Left kidney (tissue), 8 donors: ENCODE measurements around the gene NSFL1C. TPM values are rescaled to one million over a fixed set of nuclear protein-coding genes. Genes with fewer than 3 reads are reported as not detected.
A peak's percentile ranks its signal among the peaks of the same experiment; 100 is the strongest.
"Not testable (repeated sequence)": the region's sequence is repeated elsewhere in the genome, so short reads cannot be mapped to it uniquely, and the experiment has no call there.

Source experiments
- DNase-seq: peaks from one replicate; pipeline ENCODE4 v3.0.0-alpha.2; 2013
- long read RNA-seq, 8 donors: transcript quantifications; one replicate each; lab custom pipeline, GENCODE V29; 2026
- polyA plus RNA-seq: library from polyadenylated mRNA; unstranded; fragments of 120-200 nt; gene quantifications from one replicate; pipeline ENCODE4 v1.2.1, GENCODE V29; 2013; ENCODE audit not compliant: insufficient read length

The NSFL1C gene
- polyA plus RNA-seq: 104 TPM
- long read RNA-seq, donor 1, transcript NSFL1C-201 (9 exons, 3,568 nt): major isoform, 27 of 39 reads
- long read RNA-seq, donor 1, partial matches to known transcripts: 7 of 39 reads
- long read RNA-seq, donor 1, other reads (novel, unspliced or antisense): 0 of 39 reads
- long read RNA-seq, donor 2, transcript NSFL1C-201 (9 exons, 3,568 nt): major isoform, 19 of 29 reads
- long read RNA-seq, donor 2, partial matches to known transcripts: 7 of 29 reads
- long read RNA-seq, donor 2, other reads (novel, unspliced or antisense): 0 of 29 reads
- long read RNA-seq, donor 3, transcript NSFL1C-201 (9 exons, 3,568 nt): major isoform, 13 of 33 reads
- long read RNA-seq, donor 3, partial matches to known transcripts: 16 of 33 reads
- long read RNA-seq, donor 3, other reads (novel, unspliced or antisense): 0 of 33 reads
- long read RNA-seq, donor 4, partial matches to known transcripts: 0 of 6 reads
- long read RNA-seq, donor 4, other reads (novel, unspliced or antisense): 0 of 6 reads
- long read RNA-seq, donor 5, transcript NSFL1C-201 (9 exons, 3,568 nt): major isoform, 43 of 72 reads
- long read RNA-seq, donor 5, partial matches to known transcripts: 15 of 72 reads
- long read RNA-seq, donor 5, other reads (novel, unspliced or antisense): 8 of 72 reads
- long read RNA-seq, donor 6, transcript NSFL1C-201 (9 exons, 3,568 nt): major isoform, 19 of 33 reads
- long read RNA-seq, donor 6, partial matches to known transcripts: 5 of 33 reads
- long read RNA-seq, donor 6, other reads (novel, unspliced or antisense): 7 of 33 reads
- long read RNA-seq, donor 7, transcript NSFL1C-201 (9 exons, 3,568 nt): major isoform, 25 of 48 reads
- long read RNA-seq, donor 7, partial matches to known transcripts: 17 of 48 reads
- long read RNA-seq, donor 7, other reads (novel, unspliced or antisense): 0 of 48 reads
- long read RNA-seq, donor 8, transcript NSFL1C-201 (9 exons, 3,568 nt): major isoform, 7 of 8 reads
- long read RNA-seq, donor 8, partial matches to known transcripts: 0 of 8 reads
- long read RNA-seq, donor 8, other reads (novel, unspliced or antisense): 0 of 8 reads

DNA sequence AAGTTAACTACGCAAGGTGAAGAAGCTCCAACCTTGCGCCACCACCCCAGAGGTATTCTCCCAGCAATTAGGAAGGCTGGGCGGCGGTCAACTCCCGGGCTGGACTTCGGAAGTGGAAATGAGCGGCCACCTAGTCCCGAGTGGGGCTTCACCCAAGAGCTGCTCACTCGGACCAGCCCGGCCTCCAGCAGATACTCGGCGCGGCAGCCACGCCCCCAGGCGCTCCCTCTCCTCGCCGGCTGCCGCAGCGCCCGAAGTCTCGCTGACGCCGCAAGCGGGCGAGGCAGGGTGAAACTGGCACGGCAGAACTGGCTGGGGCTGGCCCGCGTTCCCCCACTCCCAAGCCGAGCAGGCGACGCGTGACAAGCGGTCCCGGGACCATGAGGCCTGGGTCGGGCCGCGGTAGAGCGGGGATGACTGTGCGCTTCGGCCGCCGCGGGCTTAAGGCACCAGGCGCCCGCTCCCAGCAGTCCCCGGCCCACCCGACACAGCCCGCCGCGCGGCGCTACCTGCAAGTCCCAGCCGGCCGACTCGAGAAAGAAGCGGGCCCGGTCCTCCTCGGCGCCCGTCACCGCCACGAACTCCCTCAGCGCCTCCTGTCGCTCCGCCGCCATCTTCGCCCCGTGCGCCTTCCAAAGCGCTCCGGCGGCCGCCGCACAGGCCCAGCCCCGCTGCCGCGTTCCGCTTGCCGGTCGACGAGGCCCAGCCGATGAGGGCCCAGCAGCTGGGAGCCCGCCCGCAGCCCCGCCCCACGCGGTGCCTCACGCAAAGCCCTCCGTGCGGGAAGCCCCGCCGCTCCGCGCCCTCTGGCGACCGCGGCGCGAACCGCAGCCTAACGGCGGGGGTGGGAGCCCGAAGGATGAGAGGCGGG, at the start of gene NSFL1C:
Gene NSFL1C (minus strand): TSS at position 639 of the 871 bp plus-strand sequence. CDS start 25 bp downstream, at position 614.
- DNase-seq: peak; percentile 94

DNA sequence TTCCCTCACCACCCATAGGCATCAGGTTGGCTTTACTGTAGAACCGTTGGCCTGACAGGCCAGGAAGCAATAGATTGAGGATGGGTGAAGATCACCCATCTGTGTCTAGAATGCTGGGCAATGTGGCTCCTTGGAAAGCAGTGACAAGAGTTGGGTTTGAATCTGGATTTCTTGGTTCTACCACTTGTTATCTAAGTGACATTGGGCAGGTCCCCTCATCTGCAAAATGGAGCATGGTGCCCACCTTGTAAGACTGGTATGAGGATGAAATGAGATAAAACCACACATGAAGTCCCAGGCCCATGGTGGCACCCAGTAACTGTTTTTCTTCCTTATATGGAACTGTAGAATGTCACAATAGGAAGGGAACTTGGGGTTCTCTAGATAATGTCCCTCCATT, 47.2 kb upstream of the NSFL1C start:
- no peak for DNase-seq

DNA sequence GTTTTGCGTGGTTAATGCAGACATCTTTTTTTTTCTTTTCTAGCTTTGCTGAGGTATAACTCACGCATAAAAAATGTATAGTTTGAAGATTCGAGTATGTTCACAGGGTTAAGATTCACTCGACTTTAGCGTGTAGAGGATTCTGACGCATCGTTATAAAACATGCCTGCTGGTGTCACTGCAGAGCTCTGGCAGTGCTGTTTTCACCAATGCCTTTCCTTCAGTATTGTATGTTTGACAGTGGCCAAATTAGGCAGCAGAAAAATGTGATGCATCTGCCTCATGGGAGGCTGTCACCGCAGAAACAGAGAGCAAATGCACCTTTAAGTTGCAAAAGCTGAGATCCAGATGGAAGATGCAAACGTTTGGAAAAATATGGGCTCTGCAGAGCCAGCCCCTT, 42.6 kb upstream of the NSFL1C start:
- DNase-seq: no peak

DNA sequence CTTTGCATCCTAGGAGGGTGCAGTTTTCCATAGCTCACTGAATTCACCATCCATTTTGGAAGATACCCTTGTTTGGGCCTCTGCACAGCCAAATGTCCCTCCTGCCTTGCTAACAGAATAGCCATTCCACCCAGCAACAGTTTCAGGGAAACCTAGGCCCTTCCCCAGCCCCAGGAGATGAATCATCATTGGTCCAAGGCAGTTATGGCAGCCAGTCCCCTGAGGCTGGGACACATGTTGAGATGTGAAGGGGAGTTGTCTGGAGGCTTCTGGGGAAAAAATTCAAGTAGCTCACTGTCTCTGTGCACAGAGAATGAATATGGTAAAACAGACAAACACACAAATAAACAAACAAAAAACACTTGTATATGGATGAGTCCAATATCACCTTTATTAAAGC, 41.9 kb upstream of the NSFL1C start:
- DNase-seq: no peak

DNA sequence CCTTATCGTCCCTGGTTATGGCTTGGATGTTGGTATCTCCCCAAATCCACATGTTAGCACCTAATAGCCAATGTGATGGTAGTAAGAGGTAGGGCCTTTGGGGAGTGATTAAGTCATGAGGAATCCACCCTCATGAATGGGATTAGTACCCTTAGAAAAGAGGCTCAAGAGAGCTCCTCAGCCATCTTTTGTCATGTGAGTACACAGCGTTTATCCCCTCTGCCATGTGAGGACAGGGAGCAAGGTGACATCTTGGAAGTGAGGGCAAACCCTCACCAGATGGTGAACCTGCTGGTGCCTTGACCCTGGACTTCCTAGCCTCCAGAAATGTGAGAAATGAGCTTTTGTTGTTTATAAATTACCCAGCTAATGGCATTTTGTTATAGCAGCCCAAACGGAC, 40.6 kb upstream of the NSFL1C start:
- DNase-seq: no peak

DNA sequence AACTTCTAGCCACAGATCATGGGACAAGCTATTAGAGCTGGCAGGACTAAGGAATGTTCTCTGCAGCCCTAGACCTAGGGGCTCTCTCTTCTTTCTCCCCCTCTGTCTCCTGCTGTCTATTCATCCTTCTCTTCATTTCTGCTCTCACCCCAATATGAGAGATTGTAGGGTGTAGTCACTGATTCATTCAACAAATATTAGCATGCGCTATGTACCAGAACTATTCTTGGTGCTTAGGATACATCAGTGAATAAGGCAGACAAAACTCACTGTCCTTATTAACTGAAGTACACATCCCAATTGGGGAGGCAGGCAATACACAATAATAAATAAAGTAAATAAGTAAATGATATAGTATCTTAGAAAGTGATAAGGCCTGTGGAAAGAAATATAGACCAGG, 39.2 kb upstream of the NSFL1C start:
- no peak for DNase-seq

DNA sequence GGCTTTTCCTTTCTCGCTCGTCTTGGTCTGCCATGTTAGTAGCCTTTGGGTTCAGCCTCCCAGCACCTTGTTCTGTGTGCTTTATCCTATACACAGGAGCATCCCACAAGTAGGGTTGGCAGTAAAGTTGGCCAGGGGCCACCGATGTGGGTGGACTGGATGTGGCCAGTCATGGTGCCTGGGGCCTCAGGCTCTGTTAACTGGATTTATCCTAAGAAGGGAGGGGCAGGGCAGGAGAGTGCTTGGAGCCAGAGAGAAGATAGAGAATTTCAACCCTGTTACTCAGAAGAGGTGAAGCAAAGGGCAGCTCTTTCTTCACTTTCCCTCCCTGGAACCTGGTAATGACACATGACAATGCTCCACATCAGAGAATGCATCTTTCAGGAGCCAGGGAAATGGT, 38.7 kb upstream of the NSFL1C start:
- no peak for DNase-seq

DNA sequence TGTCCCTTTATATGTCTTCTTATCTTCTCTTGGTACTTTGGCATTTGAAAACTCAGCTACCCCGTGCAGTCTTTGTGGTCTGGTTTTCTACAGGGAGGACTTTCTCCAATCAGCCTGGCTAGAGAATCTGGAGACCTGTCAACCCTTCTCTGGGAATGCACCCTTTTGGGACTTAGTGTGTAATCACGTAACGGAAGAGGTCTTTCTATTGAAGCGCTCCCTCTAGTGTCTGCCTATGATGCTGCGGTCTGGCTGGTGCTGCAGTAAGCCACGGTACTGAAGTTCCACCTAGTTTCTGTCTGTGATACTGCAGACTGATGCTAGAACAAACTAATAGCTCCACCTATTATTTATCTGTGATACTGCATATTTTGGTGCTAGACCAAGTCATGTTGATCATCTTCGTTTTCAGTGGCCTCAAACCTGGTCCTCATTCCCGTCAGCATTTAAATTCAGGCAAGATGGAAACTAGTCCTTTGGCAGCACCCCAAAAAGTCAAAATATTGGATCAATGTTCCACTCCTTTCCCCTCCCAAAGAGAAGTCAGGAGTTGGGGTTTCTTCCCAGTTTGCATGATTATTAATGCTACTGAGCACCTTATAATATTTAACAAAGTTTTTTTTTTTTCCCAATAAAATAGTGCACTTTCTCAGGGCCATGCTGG, 37.0 kb upstream of the NSFL1C start:
- peak; percentile 59 for DNase-seq

DNA sequence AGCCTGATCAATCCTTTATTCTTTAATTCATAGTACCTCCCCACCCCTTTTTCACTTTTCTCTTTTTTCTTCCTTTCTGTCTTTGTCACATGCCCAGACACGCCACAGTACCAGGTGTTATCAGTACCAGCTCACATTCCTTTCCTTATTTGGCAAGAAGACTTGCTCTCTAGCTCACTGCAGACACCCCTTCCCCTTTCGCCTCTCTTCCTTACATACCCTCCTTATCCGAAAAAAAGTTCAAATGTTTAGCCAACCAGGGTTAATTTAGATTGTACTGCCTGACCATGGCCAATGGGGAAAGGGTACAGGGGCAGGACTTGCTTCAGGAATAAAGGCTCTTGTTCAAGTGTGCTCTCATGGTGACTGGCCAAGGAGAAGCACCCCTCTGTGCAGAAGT, 33.8 kb upstream of the NSFL1C start:
- no peak for DNase-seq

DNA sequence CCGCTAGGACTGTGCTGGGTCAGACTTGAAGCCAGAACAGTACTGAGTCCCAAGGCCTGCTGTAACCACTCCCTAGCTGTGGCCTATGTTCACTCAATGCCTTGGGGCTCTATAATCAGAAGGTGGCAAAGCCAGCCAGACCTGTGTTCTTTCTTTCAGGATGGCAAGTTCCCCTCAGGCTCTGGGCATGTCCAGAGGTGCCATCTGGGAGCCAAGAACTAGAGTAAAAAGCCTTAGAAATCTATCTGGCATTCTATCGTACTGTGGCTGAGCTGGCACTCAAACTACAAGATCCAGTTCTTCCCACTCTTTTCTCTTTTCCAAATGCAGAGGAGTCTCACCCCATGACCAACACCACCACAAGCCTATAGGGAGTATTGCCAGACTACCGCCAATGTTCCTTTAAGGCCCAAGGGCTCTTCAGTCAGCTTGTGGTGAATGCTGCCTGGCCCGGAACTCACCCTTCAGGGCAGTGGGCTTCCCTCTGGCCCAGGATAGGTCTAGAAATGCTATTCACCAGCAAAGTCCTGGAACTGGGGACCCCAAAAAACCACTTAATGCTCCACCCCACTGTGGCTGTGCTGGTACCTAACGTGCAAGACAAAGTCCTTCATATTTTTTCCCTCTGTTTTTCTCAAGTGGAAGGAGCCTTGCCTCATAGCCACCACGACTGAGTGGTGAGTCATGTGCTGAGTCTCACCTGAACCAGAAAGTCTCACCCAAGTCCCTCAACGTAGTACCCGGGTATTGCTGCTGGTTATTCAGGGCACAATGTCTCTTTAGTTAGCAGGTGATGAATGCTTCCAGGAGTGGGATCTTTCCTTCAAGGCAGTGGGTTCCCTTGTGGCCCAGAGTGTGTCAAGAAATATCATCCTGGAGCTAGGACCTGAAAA, 33.1 kb upstream of the NSFL1C start:
- no peak for DNase-seq

DNA sequence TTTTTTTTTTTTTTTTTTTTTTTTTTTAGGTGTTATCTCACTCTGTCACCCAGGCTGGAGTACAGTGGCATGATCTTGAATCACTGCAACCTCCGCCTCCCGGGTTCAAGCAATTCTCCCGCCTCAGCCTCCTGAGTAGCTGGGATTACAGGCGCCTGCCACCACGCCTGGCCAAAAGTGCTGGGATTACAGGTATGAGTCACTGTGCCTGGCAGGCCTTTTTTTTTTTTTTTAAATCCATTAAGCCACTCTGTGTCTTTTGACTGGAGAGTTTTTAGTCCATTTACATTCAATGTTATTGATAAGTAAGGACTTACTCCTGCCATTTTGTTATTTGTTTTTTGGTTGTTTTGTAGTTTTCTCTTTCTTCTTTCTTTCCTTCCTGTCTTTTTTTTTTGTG, 30.7 kb upstream of the NSFL1C start:
- not testable (repeated sequence) for DNase-seq

DNA sequence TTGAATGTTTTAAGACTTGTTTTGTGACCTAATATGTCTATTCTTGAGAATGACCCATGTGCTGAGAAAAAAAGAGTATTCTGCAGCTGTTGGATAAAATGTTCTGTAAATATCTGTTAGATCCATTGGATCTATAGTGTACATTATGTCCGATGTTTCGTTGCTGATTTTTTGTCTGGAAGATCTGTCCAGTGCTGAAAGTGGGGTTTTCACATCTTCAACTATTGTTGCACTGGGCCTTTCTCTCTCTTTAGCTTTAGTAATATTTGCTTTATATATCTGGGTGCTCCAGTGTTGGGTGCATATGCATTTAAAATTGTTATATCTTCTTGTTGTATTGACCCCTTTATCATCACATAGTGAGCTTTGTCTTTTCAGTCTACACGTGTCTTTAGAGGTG, 30.3 kb upstream of the NSFL1C start:
- no peak for DNase-seq

DNA sequence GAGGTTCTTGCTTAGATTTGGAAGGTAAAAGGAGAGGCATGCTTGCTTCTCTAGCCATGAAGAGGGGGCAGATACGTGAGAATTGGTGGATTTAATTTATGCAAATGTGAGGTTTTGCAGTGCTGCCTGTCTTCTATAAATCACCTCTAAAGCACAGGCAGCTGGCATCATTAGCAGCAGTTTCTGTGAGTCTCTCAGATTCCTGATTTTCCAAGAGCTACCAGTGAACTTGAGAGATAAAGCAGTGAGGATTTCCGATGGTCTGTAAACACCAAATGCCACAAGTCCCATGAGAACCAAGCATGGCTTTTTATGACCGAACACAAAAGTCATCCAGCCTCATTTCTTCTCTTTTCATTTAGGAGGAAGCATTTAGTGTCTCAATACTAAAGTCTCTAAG, 27.8 kb upstream of the NSFL1C start:
- DNase-seq: no peak

DNA sequence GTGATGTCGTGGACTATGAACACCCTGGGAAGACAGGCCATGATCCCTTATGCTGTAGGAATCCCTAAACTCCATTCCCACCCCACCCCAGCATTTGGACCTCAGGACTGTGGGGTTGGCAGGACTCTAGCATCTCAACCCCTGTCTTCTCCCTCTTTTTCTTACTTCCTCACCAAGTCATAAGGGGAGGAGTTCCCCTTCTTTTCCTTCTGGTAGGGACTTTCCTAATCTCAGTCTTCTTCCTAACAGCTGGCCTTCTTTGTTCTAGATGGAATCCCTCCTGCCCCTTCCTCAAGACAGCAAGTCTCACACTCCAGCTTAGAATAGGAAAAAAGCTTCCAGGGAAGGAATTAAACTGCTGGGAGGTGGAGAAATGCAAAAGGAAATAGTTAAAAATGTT, 26.9 kb upstream of the NSFL1C start:
- DNase-seq: no peak

DNA sequence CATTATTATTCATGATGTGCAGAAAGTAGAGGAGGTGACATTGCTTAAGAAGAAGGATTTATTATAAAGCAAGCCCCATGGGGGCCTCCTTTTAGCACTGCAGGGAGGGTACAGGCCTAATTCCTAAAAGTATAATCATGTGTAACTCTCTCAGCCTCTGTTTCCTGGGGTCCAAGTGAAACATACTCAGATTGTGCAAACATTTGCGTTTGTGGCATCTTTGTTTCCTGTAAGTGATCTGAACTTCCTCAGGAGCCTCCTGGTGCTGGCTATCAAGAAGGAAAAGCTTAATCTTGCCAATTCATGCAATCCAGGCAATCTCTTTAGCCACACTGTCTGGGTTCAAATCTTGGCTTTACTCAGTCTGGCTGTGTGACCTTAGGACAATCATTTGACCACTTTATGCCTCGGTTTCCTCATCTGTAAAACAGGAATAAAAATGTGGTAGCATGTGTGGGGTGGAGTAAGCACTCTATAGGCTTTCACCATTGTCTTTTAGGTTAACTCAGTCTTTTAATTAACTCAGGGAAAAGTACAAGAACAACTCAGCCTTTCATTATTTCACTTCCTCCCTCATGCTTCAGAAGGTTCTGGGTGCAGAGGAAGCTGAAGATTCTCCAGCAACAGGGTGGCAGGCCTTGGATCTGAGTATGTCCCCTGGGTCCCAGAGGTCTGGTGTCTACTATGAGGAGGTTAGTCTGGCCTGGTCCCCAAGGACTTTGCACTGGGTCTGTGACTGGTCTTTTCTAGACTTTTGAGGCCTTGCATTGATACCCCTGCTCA, 25.4 kb upstream of the NSFL1C start:
- DNase-seq: no peak

DNA sequence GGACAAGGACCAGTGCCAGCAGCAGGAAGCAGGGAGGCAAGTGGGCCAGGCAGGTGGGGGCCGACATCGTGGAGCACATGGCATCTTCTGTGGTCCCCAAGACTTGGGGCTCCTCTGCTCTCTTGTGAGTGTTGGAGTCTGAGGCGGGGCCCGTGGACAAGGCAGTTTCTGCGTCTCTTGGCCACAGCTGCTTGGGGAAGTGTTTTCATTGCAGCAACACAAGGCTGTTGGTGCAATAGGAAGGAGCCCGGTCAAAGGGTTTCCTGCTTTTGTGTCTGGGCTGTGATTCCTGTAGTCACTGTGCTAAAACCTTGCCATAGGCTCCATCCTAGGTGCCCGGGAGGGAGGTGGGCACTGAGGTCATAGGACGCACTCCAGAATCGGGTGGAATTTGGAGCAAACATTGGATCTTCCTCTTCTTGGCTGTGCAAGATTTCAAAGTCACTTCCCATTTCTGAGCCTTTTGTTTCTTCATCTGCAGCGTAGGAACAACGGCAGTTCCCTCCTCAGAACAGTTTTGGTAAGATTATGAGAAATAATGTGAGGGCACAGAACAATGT, 24.7 kb upstream of the NSFL1C start, which contains the start of gene SIRPB2:
Gene SIRPB2 (minus strand): TSS at position 140 of the 560 bp plus-strand sequence. CDS start 61 bp downstream, at position 79.
- DNase-seq: no peak

DNA sequence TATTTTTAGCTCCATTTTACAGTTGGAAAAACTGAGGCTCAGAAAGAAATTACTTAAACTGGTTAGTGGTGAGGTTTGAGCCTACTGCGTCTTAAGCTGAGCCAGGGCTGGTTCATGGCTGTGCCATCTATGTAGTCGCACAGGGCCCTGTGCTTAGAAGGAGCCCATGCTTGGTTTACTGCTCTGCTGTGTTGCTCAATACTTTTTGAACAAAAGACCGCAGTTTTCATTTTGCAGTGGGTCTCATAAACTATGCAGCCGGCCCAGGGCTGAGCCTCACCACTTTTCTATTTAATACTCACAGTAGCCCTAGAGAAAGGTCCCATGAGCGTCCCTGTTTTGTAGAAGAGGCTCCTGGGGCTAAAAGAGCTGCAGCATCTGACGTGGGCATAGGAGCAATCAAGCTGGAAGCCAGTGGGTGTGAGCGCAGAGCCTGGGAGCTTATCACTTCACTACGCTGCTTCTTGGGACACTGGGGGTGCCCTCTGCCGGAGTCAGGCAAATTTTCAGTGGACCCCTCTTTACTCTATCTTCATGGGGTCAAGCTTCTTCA, 24.1 kb upstream of the NSFL1C start:
- DNase-seq: no peak

DNA sequence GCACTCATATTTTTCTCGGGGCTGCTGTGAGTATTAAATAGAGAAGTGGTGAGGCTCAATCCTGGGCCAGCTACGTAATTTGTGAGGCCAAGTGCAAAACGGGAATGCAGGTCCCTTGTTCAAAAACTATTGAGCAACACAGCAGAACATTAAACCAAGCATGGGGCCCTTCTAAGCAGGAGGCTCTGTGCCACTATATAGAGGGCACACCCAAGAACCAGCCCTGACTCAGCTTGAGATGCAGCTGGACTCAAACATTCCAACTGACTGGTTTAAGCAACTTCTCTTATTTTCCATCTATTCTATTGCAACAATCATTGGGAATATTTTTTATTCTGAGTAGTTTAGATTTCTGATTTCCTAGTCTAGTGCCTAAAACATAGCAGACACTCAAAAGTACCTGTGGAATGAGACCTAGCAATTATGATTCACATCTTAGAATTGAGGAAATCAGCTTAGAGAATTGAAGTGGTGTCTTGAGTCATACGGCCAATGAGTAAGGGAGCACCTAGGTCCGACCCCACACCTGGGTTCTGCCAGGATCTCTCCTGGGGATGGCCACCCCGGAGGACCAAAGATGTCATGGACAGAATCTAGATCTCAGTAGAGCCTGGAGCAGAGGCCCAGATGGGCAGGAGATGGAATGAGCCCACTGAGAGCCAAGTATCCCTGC, 23.3 kb upstream of the NSFL1C start:
- no peak for DNase-seq
